A549 treated with ZK216348 at 1 μM for 4 hours (cell line): ENCODE measurements around the gene PILRB. TPM values are rescaled to one million over a fixed set of nuclear protein-coding genes. Genes with fewer than 3 reads are reported as not detected.

ENCODE experiments used
- total RNA-seq: library from RNA; stranded (reverse); fragments of 200-300 nt; extraction: Qiagen RNA extraction; gene quantifications from 5 replicates; pipeline ENCODE4 v1.2.3, GENCODE V29; 2022; ENCODE audit warnings: low read depth

PILRB gene
- 19.0 to 38.5 TPM (median 34.5 TPM) in 5 replicates for total RNA-seq

DNA sequence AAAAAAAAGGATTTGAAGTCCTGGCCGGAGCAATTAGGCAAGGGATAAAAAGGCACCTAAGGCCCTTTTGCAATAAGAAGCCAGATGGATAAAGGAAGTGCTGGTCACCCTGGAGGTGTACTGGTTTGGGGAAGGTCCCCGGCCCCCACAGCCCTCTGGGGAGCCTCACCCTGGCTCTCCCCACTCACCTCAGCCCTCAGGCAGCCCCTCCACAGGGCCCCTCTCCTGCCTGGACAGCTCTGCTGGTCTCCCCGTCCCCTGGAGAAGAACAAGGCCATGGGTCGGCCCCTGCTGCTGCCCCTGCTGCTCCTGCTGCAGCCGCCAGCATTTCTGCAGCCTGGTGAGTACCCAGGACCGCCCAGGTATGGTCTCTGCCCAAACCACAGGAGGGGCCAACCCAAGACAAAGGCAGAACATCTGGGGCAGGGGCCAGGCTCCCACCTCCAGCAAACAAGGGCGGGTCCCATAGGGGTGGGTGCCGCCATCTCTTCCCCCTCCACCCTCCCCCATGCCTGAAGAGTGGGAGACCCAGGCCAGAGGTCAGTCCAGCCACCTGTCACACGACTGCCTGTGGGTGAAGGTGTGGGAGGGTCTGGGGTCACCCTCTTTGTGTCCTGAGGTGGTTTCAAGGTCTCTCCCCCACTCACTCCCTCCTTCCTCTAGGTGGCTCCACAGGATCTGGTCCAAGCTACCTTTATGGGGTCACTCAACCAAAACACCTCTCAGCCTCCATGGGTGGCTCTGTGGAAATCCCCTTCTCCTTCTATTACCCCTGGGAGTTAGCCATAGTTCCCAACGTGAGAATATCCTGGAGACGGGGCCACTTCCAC, at the start of gene PILRB:
Gene PILRB (plus strand): TSS at position 91 of the 830 bp plus-strand sequence. CDS start 186 bp downstream, at position 277.

GRCh38 chr7:100373261-100373831, 15.4 kb downstream of the PILRB start, which contains the start of gene PILRA:
PILRA (plus strand) TSS chr7:100373487; CDS start chr7:100373657, 170 bp downstream.

Other genes with a start within 250 kb of the PILRB start
- 57.0 to 69.0 TPM (median 65.2 TPM) in 5 replicates for gene TAF6, start 238.8 kb upstream of the PILRB start, total RNA-seq
- gene CNPY4, start 238.5 kb upstream of the PILRB start, total RNA-seq = 10.6 to 13.4 TPM (median 11.9 TPM) in 5 replicates
- gene MBLAC1, start 231.2 kb upstream of the PILRB start, total RNA-seq = 2.8 to 3.5 TPM (median 3.0 TPM) in 5 replicates
- gene LAMTOR4, start 209.2 kb upstream of the PILRB start, total RNA-seq = 133 to 186 TPM (median 171 TPM) in 5 replicates
- gene TRAPPC14, start 199.4 kb upstream of the PILRB start, total RNA-seq = 8.3 to 14.8 TPM (median 12.9 TPM) in 5 replicates
- gene GAL3ST4, start 189.5 kb upstream of the PILRB start, total RNA-seq = 0.14 to 0.27 TPM in 2 of 5 replicates, not detected in the others
- 0.37 to 1.0 TPM (median 0.92 TPM) in 5 replicates for gene GPC2, start 180.7 kb upstream of the PILRB start, total RNA-seq
- gene STAG3, start 180.2 kb upstream of the PILRB start, total RNA-seq = 0.06 to 0.40 TPM (median 0.21 TPM) in 5 replicates
- gene PVRIG, start 138.2 kb upstream of the PILRB start, total RNA-seq = not detected in 5 replicates
- not detected in 5 replicates for gene SPDYE3, start 50.4 kb upstream of the PILRB start, total RNA-seq
- gene PILRA, start 15.4 kb downstream of the PILRB start, total RNA-seq = 3.7 to 6.8 TPM (median 5.2 TPM) in 5 replicates
- 0.85 to 2.1 TPM (median 1.4 TPM) in 5 replicates for gene ZCWPW1, start 70.6 kb downstream of the PILRB start, total RNA-seq
- gene MEPCE, start 71.7 kb downstream of the PILRB start, total RNA-seq = 30.6 to 48.9 TPM (median 43.5 TPM) in 5 replicates
- gene PPP1R35, start 78.4 kb downstream of the PILRB start, total RNA-seq = 30.1 to 58.1 TPM (median 57.4 TPM) in 5 replicates
- gene SPACDR, start 106.1 kb downstream of the PILRB start, total RNA-seq = 0.44 to 1.3 TPM (median 0.60 TPM) in 5 replicates
- 28.5 to 55.6 TPM (median 46.9 TPM) in 5 replicates for gene TSC22D4, start 121.1 kb downstream of the PILRB start, total RNA-seq
- 1.9 to 5.7 TPM (median 4.1 TPM) in 5 replicates for gene NYAP1, start 125.8 kb downstream of the PILRB start, total RNA-seq
- gene AGFG2, start 181.1 kb downstream of the PILRB start, total RNA-seq = 19.0 to 38.1 TPM (median 30.3 TPM) in 5 replicates
- gene SAP25, start 215.8 kb downstream of the PILRB start, total RNA-seq = 0.35 to 1.8 TPM (median 0.64 TPM) in 5 replicates
- gene LRCH4, start 228.0 kb downstream of the PILRB start, total RNA-seq = 10.0 to 21.2 TPM (median 15.0 TPM) in 5 replicates
- 0.07 to 0.40 TPM (median 0.15 TPM) in 3 of 5 replicates, not detected in the others for gene FBXO24, start 228.2 kb downstream of the PILRB start, total RNA-seq
- gene PCOLCE, start 244.2 kb downstream of the PILRB start, total RNA-seq = 7.4 to 12.4 TPM (median 10.5 TPM) in 5 replicates